ENCODE data around the gene GPR152.
A peak's percentile ranks its signal among the peaks of the same experiment; 100 is the strongest.

Gene GPR152

DNA sequence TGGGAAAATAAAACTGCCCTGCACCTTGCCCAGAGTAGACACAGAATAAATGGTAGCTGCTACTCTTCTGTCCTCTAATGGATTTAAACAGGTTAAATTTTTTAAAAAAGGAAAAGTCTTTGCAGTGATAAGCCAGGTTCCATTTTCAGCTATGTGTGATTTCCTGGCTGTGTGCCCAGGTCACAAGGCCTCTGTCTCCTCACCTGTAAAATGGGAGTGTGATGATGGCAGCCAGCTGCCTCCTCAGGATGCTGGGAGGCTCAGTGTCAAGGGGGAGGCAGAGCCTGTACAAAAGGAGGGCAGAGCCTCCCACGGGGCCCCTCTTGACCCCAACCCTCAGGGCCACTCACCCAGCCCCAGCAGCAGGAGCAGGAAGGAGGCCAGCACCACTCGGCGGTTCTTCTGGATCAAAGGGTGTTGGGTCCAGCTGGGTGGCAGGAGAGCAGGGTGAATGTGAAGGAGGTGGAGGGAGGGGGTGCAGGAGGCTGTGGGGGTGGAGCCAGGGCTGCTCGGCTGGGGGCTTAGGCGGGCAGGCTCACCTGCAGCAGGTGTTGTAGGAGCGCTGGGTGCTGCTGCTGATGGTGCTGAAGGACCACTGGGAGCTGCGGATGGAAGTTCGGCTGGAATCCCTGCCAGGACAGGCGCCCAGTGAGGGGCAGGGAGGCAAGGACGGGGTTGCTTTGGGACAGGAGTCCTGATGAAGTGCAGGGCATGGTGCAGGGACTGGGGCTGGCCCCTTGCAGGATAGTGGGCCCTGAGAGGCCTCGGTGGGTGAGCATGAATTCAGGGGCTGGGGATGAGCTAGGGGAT is 14.6 kb upstream of the GPR152 start:
- H3K4me3 ChIP-seq, result peak overlapping the region in 6 of 7 experiments; percentile 62 to 98 (median 82)
- H3K27ac ChIP-seq, result peak overlapping the region in 18 of 21 experiments; percentile 6 to 99 (median 96)

- Histone ChIP-seq H3K27ac (peak overlapping the region in 8 of 21 experiments; percentile 3 to 99 (median 94)), H3K4me3 (no peak overlapping the region)
Measured at GRCh38 chr11:67466367-67466766, 13.8 kb upstream of the GPR152 start.

GRCh38 chr11:67465530-67465929 is 13.0 kb upstream of the GPR152 start:
- H3K4me3 ChIP-seq, result peak overlapping the region in 1 of 7 experiments; percentile 50
- H3K27ac ChIP-seq, result peak overlapping the region in 17 of 21 experiments; percentile 83 to 99 (median 93)

DNA sequence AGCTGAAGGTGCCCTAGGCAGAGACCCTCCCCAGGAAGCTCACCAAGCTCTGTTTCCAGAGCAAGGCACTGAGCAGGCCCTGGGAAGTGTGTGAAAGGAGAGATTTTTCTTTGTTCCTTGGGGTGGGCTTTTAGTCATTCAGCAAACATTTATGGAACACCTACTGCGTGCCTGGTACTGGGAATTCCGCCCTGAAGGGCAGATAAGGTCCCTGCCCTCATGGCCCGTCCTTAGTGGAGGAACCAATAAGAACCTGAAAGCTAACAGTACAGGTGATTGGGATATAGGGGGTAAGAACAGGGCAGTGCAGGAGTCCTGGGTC is 12.6 kb upstream of the GPR152 start:
- Histone ChIP-seq H3K27ac (peak overlapping the region; percentile 13 to 99 (median 92)), H3K4me3 (peak overlapping the region; percentile 37 to 53 (median 45))

DNA sequence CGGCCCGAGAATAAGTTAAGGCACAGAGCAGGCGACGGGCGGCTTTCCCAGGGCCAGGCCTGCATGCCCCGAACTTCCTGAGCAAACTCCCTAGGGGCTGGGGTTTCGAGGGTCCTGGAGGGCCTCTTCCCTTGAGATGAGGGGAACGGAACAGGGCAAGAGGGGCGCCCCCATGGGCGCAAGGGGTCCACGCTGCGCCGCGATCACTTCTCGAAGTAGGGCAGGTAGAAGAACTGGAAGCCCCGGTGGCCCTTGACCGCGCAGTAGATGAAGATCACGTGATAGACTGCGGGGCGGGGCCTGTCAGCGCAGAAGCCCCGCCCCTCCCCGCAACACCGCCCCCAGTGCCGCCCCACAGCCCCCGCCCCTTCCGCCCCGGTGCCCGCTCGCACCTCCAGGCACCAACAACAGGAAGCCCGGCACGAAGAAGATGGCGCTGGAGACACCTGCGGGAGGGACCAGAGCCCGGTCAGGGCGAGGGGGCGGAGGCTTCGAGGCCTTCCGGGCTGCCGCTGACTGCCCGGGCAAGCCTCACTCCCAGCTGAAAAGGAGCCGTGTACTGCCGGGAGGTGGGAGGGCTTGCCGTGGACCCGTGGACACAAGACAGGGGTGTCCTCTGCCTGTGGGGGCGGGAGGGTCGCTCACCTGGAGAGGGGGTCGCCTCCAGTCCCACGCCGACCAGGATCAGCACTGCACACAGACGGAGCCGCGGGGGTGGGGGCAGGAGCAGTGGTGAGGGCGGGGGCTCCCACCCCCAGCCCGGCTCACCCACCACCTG is 12.1 kb upstream of the GPR152 start:
- Histone ChIP-seq H3K27ac (peak overlapping the region; percentile 33 to 99 (median 92)), H3K4me3 (peak overlapping the region; percentile 37 to 53 (median 45))

- Histone ChIP-seq H3K4me3 (peak overlapping the region; percentile 37 to 53 (median 45)), H3K27ac (peak overlapping the region; percentile 33 to 99 (median 92))
Measured at GRCh38 chr11:67463680-67464410, 11.3 kb upstream of the GPR152 start.

GRCh38 chr11:67463186-67463585 is 10.7 kb upstream of the GPR152 start:
- H3K27ac ChIP-seq, result peak overlapping the region in 12 of 21 experiments; percentile 83 to 99 (median 92)
- no peak overlapping the region for H3K4me3 ChIP-seq

GRCh38 chr11:67458266-67458665 is 5.7 kb upstream of the GPR152 start:
- peak overlapping the region in 1 of 21 experiments; percentile 18 for H3K27ac ChIP-seq
- H3K4me3 ChIP-seq, result no peak overlapping the region

GRCh38 chr11:67457453-67457852 is 4.9 kb upstream of the GPR152 start:
- H3K27ac ChIP-seq, result no peak overlapping the region
- no peak overlapping the region for H3K4me3 ChIP-seq

GRCh38 chr11:67456068-67456705 is 3.7 kb upstream of the GPR152 start:
- H3K27ac ChIP-seq, result no peak overlapping the region

DNA sequence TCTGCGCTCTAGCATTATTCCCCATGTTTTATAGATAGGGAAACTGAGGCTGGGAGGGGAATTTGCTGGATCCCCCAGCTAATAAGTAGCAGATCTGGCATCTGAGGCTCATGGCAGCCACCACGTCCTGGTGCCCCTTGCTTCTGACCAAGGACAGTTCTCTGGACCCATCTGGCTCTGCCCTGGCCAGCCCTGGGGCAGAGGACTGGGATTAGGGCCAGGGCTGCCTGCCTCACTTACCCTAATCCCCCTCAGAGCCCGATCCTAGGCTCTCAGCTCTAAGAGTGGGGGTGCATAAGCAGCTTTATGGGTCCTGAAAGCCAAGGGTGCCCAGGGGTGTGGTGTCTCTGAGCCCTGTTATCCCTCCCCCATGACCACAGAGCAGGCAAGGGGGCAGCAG is 2.5 kb upstream of the GPR152 start, which contains the start of gene CABP4:
Gene CABP4, plus strand, starts transcription at position 301 of the 400 bp plus-strand sequence. Its CDS starts 70 bp downstream, at position 371.
- no peak within 1 kb of the TSS for H3K27ac ChIP-seq
- H3K4me3 ChIP-seq, result no peak within 1 kb of the TSS

More at GRCh38 chr11:67456068-67456705, 3.7 kb upstream of the GPR152 start:
- H3K4me3 ChIP-seq, result no peak overlapping the region

GRCh38 chr11:67453816-67454732 is 1.5 kb upstream of the GPR152 start:
- Histone ChIP-seq H3K27ac (no peak overlapping the region), H3K4me3 (no peak overlapping the region)

DNA sequence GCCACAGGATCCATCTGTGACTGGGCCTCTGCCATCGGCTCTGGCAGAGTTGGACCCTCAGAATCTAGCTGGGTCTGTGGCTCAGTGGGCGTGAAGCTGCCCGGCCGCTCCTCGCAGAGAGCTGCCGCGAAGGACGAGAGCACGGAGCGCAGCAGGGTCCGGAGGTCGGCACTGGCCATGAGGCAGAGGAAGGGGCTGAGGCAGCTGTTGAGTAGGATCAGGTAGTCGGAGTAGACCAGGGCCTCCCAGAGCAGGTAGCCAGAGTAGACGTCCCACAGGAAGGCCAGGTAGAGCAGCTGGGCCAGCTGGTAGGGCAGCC is 912 bp downstream of the GPR152 start:
- no peak overlapping the region for H3K27ac ChIP-seq
- no peak overlapping the region for H3K4me3 ChIP-seq

- H3K27ac ChIP-seq, result peak overlapping the region in 1 of 21 experiments; percentile 0
- H3K4me3 ChIP-seq, result no peak overlapping the region
Measured at GRCh38 chr11:67450796-67451657, 1.5 kb downstream of the GPR152 start.

- Histone ChIP-seq H3K4me3 (no peak overlapping the region), H3K27ac (peak overlapping the region in 1 of 21 experiments; percentile 29)
Measured at GRCh38 chr11:67449116-67449844, 3.2 kb downstream of the GPR152 start.

- H3K4me3 ChIP-seq, result no peak overlapping the region
Measured at GRCh38 chr11:67448220-67448609, 4.3 kb downstream of the GPR152 start.

DNA sequence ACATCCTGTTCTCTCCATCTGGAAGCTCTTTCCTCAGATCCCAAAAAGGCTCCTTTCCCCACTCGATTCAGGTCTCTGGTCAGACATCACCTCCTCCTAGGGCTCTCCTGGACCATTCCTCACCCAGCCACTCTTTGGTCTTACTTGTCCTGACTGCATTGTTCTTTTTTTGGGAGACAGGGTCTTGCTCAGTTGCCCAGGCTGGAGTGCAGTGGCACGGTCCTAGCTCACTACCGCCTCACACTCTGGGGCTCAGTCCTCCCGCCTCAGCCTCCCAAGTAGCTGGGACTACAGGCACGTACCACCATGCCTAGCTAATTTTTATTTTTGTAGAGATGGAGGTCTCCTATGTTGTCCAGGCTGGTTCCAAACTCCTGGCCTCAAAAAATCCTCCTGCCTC is 7.0 kb downstream of the GPR152 start:
- Histone ChIP-seq H3K4me3 (no peak overlapping the region), H3K27ac (peak overlapping the region in 6 of 21 experiments; percentile 1 to 98 (median 92))

More at GRCh38 chr11:67448220-67448609, 4.3 kb downstream of the GPR152 start:
- no peak overlapping the region for H3K27ac ChIP-seq
